Muscle of back (tissue), 11 donors: ENCODE data around the gene IL17B. TPM values are rescaled to one million over a fixed set of nuclear protein-coding genes. Genes with fewer than 3 reads are reported as not detected.

ENCODE experiments used
- DNase-seq, 3 donors: peaks; one replicate each; pipeline versions ENCODE4 v3.0.0 to v3.0.0-alpha.2; 2013
- polyA plus RNA-seq, 10 donors: library from polyadenylated mRNA; unstranded; fragments of 120-200 nt; gene quantifications; one replicate each; pipeline ENCODE4 v1.2.1, GENCODE V29; 2013; ENCODE audit not compliant: insufficient read length in 10 of 10

The IL17B gene
- polyA plus RNA-seq, 10 donors = 114 to 256 (median 193) TPM

GRCh38 chr5:149325894-149326293 lies 53.2 kb downstream of the IL17B start:
- DNase-seq = no peak

- DNase-seq = no peak
These were observed 53.8 kb downstream of the IL17B start for GRCh38 chr5:149325166-149325735.

GRCh38 chr5:149324641-149325040 lies 54.5 kb downstream of the IL17B start:
- no peak for DNase-seq

Other genes starting within 250 kb of the IL17B start
- gene ABLIM3, start 237.8 kb downstream of the IL17B start, polyA plus RNA-seq = 100 to 1,000 TPM in 3 of 10 donors, 10 to 100 TPM in 7; 57.2 to 111 (median 84.3) TPM
- 10 to 100 TPM; 60.2 to 98.1 (median 87.5) TPM for gene AFAP1L1, start 107.4 kb downstream of the IL17B start, polyA plus RNA-seq
- gene GRPEL2, start 33.8 kb downstream of the IL17B start, polyA plus RNA-seq = 10 to 100 TPM; 11.4 to 26.9 (median 16.5) TPM
- 10 to 100 TPM in 3 of 10 donors, 1 to 10 TPM in 7; 7.1 to 11.7 (median 9.0) TPM for gene PCYOX1L, start 21.2 kb downstream of the IL17B start, polyA plus RNA-seq
- 100 to 1,000 TPM in 9 of 10 donors, 10 to 100 TPM in 1; 98.0 to 164 (median 134) TPM for gene CSNK1A1, start 172.1 kb upstream of the IL17B start, polyA plus RNA-seq
- gene ARHGEF37, start 202.2 kb upstream of the IL17B start, polyA plus RNA-seq = 1 to 10 TPM; 3.5 to 6.1 (median 4.5) TPM